H9 (cell line): ENCODE data around the gene KDM2A. TPM values are rescaled to one million over a fixed set of nuclear protein-coding genes. Genes with fewer than 3 reads are reported as not detected.

Experiments
- DNase-seq: peaks from one replicate; pipeline ENCODE4 v3.0.0-alpha.2; 2017
- H2AFZ ChIP-seq: one replicate; pipeline ENCODE4 v1.6.1; 2013; ENCODE audit warnings: mild to moderate bottlenecking, low read length, control low read depth, moderate library complexity
- H2AK5ac ChIP-seq: 2 replicates; pipeline ENCODE4 v1.6.1; 2013; ENCODE audit warnings: low read length, control low read depth, mixed read lengths; ENCODE audit not compliant: insufficient read length
- H2BK120ac ChIP-seq: one replicate; pipeline ENCODE4 v1.6.1; 2013; ENCODE audit warnings: low read depth, mild to moderate bottlenecking, low read length, control low read depth, inconsistent platforms; ENCODE audit not compliant: poor library complexity, severe bottlenecking
- H2BK12ac ChIP-seq: 2 replicates; pipeline ENCODE4 v1.6.1; 2013; ENCODE audit warnings: low read length, control low read depth, mixed read lengths, low read depth; ENCODE audit not compliant: insufficient read length
- H2BK15ac ChIP-seq: 2 replicates; pipeline ENCODE4 v1.6.1; 2013; ENCODE audit warnings: low read depth, low read length, control low read depth
- H2BK20ac ChIP-seq: one replicate; pipeline ENCODE4 v1.6.1; 2013; ENCODE audit warnings: low read depth, mild to moderate bottlenecking, low read length, control low read depth, inconsistent platforms; ENCODE audit not compliant: poor library complexity, severe bottlenecking
- H2BK5ac ChIP-seq: 2 replicates; pipeline ENCODE4 v1.6.1; 2013; ENCODE audit warnings: low read length, control low read depth, mixed read lengths; ENCODE audit not compliant: insufficient read length
- H3K14ac ChIP-seq: 2 replicates; pipeline ENCODE4 v1.6.1; 2013; ENCODE audit warnings: low read length, control low read depth; ENCODE audit not compliant: insufficient read depth
- H3K18ac ChIP-seq: 2 replicates; pipeline ENCODE4 v1.6.1; 2013; ENCODE audit warnings: low read depth, mild to moderate bottlenecking, mixed read lengths, low read length, control low read depth; ENCODE audit not compliant: insufficient read length
- H3K23ac ChIP-seq: 2 replicates; pipeline ENCODE4 v1.6.1; 2013; ENCODE audit warnings: low read length, control low read depth, mixed read lengths, low read depth; ENCODE audit not compliant: insufficient read length
- H3K23me2 ChIP-seq: 2 replicates; pipeline ENCODE4 v1.6.1; 2013; ENCODE audit warnings: low read depth, mild to moderate bottlenecking, mixed read lengths, low read length, control low read depth; ENCODE audit not compliant: insufficient read length, poor library complexity, severe bottlenecking
- H3K27ac ChIP-seq: 2 replicates; pipeline ENCODE4 v1.5.1; 2013; ENCODE audit warnings: low read length, control low read depth, mixed read lengths, low read depth; ENCODE audit not compliant: insufficient read length
- H3K27me3 ChIP-seq: 2 replicates; pipeline ENCODE4 v1.6.1; 2013; ENCODE audit warnings: low read length, control low read depth, inconsistent platforms; ENCODE audit not compliant: insufficient read depth
- H3K4ac ChIP-seq: 2 replicates; pipeline ENCODE4 v1.6.1; 2013; ENCODE audit warnings: low read depth, mild to moderate bottlenecking, control low read depth, inconsistent platforms, low read length, moderate library complexity
- H3K4me1 ChIP-seq: 2 replicates; pipeline ENCODE4 v1.6.1; 2013; ENCODE audit warnings: low read length, control low read depth, inconsistent platforms; ENCODE audit not compliant: insufficient read depth
- H3K4me2 ChIP-seq: 2 replicates; pipeline ENCODE4 v1.6.1; 2013; ENCODE audit warnings: low read length, control low read depth, mixed read lengths; ENCODE audit not compliant: insufficient read length, insufficient read depth
- H3K56ac ChIP-seq: 2 replicates; pipeline ENCODE4 v1.6.1; 2013; ENCODE audit warnings: low read depth, mild to moderate bottlenecking, mixed read lengths, low read length, control low read depth; ENCODE audit not compliant: insufficient read length
- H3K79me1 ChIP-seq: 2 replicates; pipeline ENCODE4 v1.6.1; 2013; ENCODE audit warnings: low read depth, mild to moderate bottlenecking, moderate library complexity, low read length, control low read depth, inconsistent platforms; ENCODE audit not compliant: insufficient read depth, poor library complexity, severe bottlenecking
- H3K79me2 ChIP-seq: 2 replicates; pipeline ENCODE4 v1.6.1; 2013; ENCODE audit warnings: low read length, control low read depth, inconsistent platforms; ENCODE audit not compliant: insufficient read depth
- H3K9ac ChIP-seq: 2 replicates; pipeline ENCODE4 v1.6.1; 2013; ENCODE audit warnings: low read length, control low read depth, mixed read lengths; ENCODE audit not compliant: insufficient read length; ENCODE audit errors: extremely low read depth
- H3K9me3 ChIP-seq: one replicate; pipeline ENCODE4 v1.6.1; 2013; ENCODE audit warnings: low read depth, low read length, inconsistent platforms; ENCODE audit not compliant: control insufficient read depth
- H3T11ph ChIP-seq: one replicate; pipeline ENCODE4 v1.6.1; 2013; ENCODE audit warnings: mild to moderate bottlenecking, low read length, control low read depth, inconsistent platforms
- H4K20me1 ChIP-seq: one replicate; pipeline ENCODE4 v1.6.1; 2013; ENCODE audit not compliant: control insufficient read depth, insufficient read length, insufficient read depth
- H4K5ac ChIP-seq: 2 replicates; pipeline ENCODE4 v1.6.1; 2013; ENCODE audit warnings: low read depth, mild to moderate bottlenecking, mixed read lengths, low read length, control low read depth; ENCODE audit not compliant: insufficient read length
- H4K8ac ChIP-seq: replicated peaks from 2 replicates; pipeline ENCODE4 v1.6.1; 2013; ENCODE audit warnings: low read length, control low read depth, mixed read lengths, low read depth; ENCODE audit not compliant: insufficient read length
- H4K91ac ChIP-seq: 2 replicates; pipeline ENCODE4 v1.6.1; 2013; ENCODE audit warnings: low read depth, mild to moderate bottlenecking, moderate library complexity, mixed read lengths, low read length, control low read depth; ENCODE audit not compliant: insufficient read length
- H3K27ac Mint-ChIP-seq, 3 experiments: 2 replicates in 2 of 3; 3 replicates in 1 of 3; pipeline ENCODE4 v1.8.0; 2020 to 2021; ENCODE audit warnings: mixed read lengths in 3 of 3, mild to moderate bottlenecking in 1 of 3, moderate library complexity in 1 of 3
- H3K27me3 Mint-ChIP-seq: 2 replicates; pipeline ENCODE4 v1.8.0; 2021; ENCODE audit warnings: low read depth, mild to moderate bottlenecking, moderate library complexity, mixed read lengths
- H3K36me3 Mint-ChIP-seq, 3 experiments: 2 replicates in 2 of 3; 3 replicates in 1 of 3; pipeline ENCODE4 v1.8.0; 2020 to 2021; ENCODE audit warnings: low read depth in 3 of 3, mixed read lengths in 3 of 3; ENCODE audit not compliant: insufficient read depth in 1 of 3
- H3K4me1 Mint-ChIP-seq, 2 experiments: 2 replicates each; pipeline ENCODE4 v1.8.0; 2020; ENCODE audit warnings: mixed read lengths in 2 of 2
- H3K4me3 Mint-ChIP-seq, 2 experiments: 2 replicates in 1 of 2; 3 replicates in 1 of 2; pipeline ENCODE4 v1.8.0; 2020 to 2021; ENCODE audit warnings: mild to moderate bottlenecking in 2 of 2, mixed read lengths in 2 of 2, moderate library complexity in 1 of 2
- H3K9me3 Mint-ChIP-seq, 2 experiments: 2 replicates in 1 of 2; 3 replicates in 1 of 2; pipeline ENCODE4 v1.8.0; 2020; ENCODE audit warnings: mild to moderate bottlenecking in 2 of 2, mixed read lengths in 2 of 2, moderate library complexity in 1 of 2
- CTCF ChIP-seq: fragments of 200-600 bp; sonication (generic); conservative IDR thresholded peaks from 3 replicates; pipeline ENCODE4 v1.8.0; 2021; ENCODE audit warnings: antibody characterized with exemption, mild to moderate bottlenecking
- WGBS: extraction: QIAGEN DNeasy Blood & Tissue Kit; methylation state at CpG from one replicate; pipeline ENCODE4 v1.1.7; 2013; ENCODE audit warnings: missing lambda C conversion rate, low lambda C conversion rate, mixed read lengths; ENCODE audit not compliant: insufficient read length; ENCODE audit errors: extremely low coverage; 5-methylcytosine and 5-hydroxymethylcytosine counted together
- total RNA-seq: library from RNA; stranded (reverse); gene quantifications from 2 replicates; pipeline ENCODE4 v1.2.1, GENCODE V29; 2021

Gene KDM2A
- total RNA-seq, 1 experiment from 2014 or later: 85.9 TPM

GRCh38 chr11:67230886-67231285 is 111.8 kb downstream of the KDM2A start:
- Mint-ChIP-seq H3K27me3 (no peaks in the 10 kb centered on the region), H3K9me3 (no peaks in the 10 kb centered on the region), H3K4me1 (no peaks in the 10 kb centered on the region), H3K27ac (no peak overlapping the region), H3K4me3 (no peak overlapping the region), H3K36me3 (peaks cover 19 to 73% (median 48%) of the 10 kb centered on the region in 3 experiments; a peak in 6 of 7 replicates)
- Histone ChIP-seq H4K20me1 (no peaks in the 10 kb centered on the region), H2BK12ac (no peak overlapping the region), H3K27ac (no peak overlapping the region), H3K23ac (no peak overlapping the region), H3K79me1 (no peaks in the 10 kb centered on the region), H3K9ac (no peak overlapping the region), H3K4me2 (no peak overlapping the region), H3K79me2 (no peaks in the 10 kb centered on the region), H3K56ac (no peak overlapping the region), H3K14ac (no peak overlapping the region), H3K4ac (no peak overlapping the region), H3T11ph (no peak overlapping the region), H3K4me1 (no peaks in the 10 kb centered on the region), H3K18ac (no peak overlapping the region), H3K9me3 (no peaks in the 10 kb centered on the region), H2AK5ac (no peak overlapping the region), H2AFZ (no peak overlapping the region), H2BK120ac (no peak overlapping the region), H3K27me3 (no peaks in the 10 kb centered on the region), H2BK20ac (no peak overlapping the region), H3K23me2 (no peaks in the 10 kb centered on the region), H4K91ac (no peak overlapping the region), H2BK5ac (no peak overlapping the region), H4K5ac (no peak overlapping the region), H4K8ac (no peak overlapping the region), H2BK15ac (no peak overlapping the region)
- no CpG with 5 or more reads among the region's 1 CpG for WGBS
- DNase-seq: no peak
- TF ChIP-seq CTCF: no peak
